Stimulated activated CD8-positive, alpha-beta memory T cell treated with anti-CD3 and anti-CD28 coated beads, Interleukin-15, amount 100 ng/mL, for 1 hour (primary cell): ENCODE measurements around the gene MAPKBP1.

Experiments
- DNase-seq: peaks from one replicate; pipeline ENCODE4 v3.0.0-alpha.2; 2020; ENCODE audit warnings: low read depth

The MAPKBP1 gene

DNA sequence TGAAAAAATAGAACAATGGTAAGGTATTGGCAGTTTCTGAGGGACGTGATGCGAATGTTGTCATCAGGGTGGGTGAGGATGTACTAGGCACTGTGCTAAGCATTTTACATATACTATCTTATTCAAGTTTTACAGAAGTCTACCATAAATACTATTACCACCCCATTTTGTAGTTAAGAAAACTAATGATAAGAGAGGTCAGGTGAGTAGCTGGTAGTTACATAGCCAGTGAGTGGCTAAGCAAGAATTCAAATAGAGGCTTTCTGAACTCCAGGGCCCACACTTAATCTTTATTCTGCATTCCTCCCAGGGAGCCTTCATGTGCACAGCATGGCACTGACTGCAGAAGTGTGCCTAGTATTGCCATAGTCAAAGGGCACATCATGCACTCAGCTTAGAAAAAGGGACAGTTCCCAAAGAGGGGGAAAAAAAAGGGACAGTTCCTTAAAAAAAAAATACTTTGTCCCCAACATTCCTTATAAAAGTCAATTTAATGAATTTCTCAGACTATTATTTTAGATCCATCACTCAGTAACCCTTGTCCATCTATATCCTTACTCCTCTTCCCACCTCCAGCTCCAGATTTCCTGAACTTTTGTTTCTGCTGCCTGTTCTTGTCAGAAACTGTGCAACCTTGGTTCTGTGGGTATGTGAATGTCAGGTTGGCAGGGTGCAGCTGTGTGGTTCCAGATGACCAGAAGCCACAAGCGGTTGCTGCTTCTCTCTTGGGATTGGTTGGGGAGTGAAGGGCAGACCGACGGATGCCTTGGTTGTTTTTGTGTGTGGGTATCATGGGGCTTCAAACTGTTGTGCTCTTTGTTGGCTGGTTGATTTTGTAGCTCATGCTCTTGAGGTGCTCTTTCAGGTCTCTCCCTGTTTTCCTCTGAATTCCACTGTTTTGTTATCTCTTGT lies 8.3 kb downstream of the MAPKBP1 start:
- no peak for DNase-seq

- no peak for DNase-seq
Measured at GRCh38 chr15:41783296-41783695, 9.0 kb downstream of the MAPKBP1 start.

DNA sequence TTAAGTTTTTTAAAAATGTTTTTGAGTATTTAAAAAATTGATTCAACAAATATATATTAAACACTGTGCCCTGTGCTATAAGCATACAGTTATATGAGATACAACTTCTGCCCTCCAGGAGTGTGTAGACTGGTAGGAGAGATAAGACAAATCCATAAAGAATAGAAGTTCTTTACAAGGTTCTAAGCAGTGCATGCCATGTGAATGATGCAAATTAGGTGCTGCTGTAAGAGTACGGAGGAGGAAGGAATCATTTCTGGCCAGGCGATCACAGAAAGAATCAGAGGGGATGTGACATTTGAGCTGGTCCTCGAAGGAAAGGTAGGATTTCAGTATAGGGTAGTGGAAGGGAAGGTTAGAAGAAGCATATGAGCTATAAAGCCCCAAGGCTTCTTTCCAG lies 14.0 kb downstream of the MAPKBP1 start:
- DNase-seq: no peak

DNA sequence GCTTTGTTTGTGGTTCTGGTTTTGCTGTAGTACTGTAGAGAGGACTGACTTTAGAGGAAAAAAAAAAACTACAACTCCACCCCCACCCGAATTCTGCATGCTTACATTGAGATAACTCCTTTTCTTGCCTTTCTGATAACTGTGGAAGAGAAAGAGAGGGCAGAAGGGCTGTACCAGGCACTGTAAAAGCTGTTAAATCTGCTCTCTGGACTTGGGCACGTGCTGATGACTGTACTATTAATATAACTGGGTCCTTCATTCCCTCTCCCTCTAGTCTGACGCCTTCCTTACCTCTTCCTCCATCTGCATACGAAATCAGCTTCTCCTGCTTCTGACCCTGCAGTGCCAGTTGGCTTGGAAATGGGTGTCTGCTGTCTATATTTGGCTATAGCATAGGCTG lies 15.0 kb downstream of the MAPKBP1 start:
- no peak for DNase-seq

GRCh38 chr15:41789662-41790061 lies 15.4 kb downstream of the MAPKBP1 start:
- no peak for DNase-seq

GRCh38 chr15:41790169-41790568 lies 15.9 kb downstream of the MAPKBP1 start:
- no peak for DNase-seq

- no peak for DNase-seq
Measured at GRCh38 chr15:41790756-41791546, 16.7 kb downstream of the MAPKBP1 start.

DNA sequence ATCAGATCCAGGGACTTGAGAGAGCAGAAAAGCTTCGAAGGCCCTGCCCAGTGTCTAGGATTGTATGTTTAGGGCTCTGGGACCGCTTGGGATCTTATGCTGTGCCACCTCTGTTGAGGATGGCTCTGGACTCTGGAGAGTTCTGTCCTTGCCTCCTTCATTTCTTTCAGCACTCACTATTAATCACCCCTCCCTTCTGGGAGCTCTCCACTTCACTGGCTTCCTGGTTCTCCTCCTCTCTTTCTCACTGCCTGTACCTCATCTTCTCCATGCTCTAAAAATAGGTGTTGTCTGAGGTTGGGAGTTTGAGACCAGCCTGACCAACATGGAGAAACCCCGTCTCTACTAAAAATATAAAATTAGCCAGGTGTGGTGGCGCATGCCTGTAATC lies 17.3 kb downstream of the MAPKBP1 start:
- DNase-seq: no peak

DNA sequence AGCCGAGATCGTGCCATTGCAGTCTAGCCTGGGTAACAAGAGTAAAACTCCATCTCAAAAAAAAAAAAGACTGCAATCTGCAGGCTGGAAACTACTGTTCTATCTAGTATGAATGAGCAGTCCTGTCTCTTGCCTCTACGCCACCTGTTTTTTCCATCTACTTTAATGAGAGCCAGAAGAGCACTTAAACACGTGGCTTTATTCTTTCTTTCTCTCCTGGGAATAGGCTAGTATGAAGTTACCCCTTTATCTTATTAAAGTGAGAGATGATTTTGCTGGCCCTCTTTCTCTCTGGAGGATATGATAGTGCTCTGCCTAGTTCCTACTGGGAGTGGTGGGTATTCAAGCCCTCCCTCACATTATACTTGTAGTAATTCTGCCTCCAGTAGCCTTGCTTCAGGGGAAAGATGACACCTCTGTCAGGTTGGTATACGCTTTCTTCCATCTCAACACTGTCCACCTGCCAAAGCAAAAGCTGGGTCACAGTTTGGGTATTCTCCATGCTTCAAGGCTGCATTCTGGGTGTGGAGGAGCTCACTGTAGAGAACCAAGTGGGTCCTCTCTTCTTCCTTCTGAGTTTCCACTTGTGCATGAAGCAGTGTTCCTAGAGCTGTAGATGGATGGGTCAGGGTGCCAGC lies 17.8 kb downstream of the MAPKBP1 start:
- DNase-seq: no peak

DNA sequence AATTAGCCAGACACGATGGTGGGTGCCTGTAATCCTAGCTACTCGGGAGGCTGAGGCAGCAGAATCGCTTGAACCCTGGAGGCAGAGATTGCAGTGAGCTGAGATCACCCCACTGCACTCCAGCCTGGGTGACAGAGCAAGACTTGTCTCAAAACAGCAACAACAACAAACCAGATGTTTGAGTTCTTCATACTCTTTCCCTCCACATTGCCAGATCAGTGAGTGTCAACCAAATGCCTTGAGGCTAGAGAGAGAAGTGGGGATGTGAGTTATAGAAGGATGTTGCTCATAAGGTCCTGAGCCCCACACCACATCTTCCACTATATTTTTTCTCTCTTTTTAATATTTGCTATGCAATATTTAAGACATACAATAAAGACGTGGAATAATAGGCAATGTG lies 19.8 kb downstream of the MAPKBP1 start:
- DNase-seq: no peak

DNA sequence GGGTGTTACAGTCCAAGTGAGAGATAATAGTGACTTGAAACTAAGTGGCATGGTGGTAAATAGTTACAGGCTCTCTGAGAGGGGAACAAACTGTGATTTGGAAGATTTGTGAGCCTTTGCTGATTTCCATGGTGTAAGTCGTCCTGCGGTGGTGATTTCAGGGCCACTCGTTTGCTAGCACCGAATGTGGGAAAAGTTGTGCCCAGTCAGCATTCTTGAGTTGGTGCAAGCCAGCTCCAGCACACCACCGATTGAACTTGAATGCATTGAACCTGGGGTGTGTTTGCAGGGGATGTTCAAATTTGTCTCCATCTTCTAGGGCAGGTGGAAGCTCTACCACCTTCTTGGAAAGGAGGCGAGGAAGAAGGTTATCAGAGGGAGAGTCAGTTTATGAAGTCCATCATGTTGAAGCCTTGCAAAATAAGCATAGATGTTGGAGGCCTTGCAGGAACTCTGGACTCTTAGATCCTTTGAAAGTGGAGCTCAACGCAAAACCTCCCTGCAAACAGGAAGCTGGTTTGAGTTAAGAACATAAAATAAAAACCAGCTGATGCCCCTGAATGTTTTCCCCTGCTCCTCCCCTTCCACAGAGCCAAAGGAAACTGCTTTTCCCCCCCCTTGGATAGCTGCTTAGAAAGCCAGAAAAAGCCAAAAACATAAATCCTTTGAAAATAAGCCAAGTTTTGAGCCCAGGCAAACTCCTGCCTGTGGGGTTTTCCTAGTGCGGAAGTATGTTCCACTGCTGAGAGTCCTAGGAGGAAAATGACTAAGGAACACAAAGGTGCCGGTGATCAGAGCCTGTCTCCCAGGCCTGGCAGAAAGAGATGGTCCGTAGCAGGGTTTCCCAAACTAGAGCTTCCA lies 21.9 kb downstream of the MAPKBP1 start:
- DNase-seq: no peak

DNA sequence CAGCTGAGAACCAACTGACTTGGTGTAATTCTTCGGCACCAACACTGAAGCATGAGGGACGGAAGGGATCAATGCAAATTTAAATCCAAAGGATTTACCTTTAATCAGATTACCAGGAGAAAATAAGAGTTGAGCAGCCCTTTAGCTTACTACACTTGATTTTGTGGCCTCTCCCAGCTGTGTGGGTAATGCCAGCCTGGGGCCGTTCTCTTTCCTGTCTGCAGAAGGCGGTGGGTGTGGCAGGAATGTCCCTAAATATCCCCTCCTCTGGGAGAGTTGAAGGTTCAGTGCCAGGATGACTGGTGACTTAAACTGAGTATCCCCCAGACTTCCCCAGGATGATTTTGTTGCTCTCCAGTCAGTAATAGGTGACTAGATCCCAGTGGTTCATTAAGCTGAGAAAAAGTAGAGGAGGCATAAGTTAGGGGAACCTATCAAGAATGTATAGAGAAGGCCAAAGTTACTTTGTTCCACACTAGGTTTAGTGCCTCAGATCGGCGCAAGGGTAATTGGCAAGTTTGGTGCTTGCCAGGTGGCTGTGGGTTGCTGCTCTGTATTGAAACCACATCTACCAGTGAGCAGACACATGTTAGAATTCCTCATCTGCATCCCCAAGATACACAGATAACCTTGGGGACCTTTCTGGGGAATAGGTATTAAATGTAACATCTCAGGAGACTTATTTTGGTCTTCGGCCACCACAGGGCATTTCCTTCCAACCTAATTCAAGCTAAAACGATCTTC lies 23.1 kb downstream of the MAPKBP1 start:
- no peak for DNase-seq

DNA sequence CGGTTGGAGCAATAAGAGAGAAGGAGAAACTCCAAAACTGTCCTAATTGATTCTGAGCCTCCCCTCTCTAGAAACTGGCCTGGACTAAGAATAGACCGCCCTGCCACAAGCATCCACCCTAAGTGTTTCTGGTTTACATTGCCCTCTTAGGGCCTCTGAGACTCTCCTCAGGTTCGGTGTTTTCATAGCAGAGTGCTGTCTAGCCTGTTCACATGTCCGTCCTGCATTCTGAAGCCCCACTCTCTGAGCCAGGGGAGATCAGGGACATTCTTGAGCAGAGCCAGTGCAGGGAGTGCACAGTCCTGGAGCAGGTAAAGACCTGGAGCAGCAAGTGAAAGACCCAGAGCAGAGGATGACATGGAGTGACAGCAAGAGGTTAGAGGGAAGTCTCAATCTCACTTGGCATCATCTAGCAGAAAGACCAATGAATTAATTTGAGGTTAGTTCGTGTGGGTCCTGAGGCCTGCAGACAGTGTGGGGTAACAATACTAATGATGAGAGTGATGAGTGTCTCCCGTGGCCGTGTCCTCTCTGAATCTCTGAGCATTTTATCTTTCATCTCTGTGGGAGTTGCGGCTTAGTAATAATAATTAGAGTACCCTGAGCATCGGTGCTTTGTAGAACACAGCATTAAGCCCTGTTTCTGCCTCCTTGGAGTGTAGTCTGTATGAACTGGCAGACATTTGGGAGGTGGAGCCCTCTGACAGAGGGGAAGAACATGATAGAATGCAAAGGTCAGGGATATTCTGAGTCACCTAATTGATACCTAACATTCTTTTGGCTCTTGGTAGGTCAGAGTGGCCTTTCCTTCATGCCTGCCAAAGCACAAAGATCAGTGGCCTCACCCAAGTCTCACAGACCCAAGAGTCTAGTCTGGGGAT lies 24.6 kb downstream of the MAPKBP1 start:
- no peak for DNase-seq

GRCh38 chr15:41799488-41799805 lies 25.2 kb downstream of the MAPKBP1 start:
- DNase-seq: no peak

- no peak for DNase-seq
Measured at GRCh38 chr15:41801185-41801584, 26.9 kb downstream of the MAPKBP1 start.

DNA sequence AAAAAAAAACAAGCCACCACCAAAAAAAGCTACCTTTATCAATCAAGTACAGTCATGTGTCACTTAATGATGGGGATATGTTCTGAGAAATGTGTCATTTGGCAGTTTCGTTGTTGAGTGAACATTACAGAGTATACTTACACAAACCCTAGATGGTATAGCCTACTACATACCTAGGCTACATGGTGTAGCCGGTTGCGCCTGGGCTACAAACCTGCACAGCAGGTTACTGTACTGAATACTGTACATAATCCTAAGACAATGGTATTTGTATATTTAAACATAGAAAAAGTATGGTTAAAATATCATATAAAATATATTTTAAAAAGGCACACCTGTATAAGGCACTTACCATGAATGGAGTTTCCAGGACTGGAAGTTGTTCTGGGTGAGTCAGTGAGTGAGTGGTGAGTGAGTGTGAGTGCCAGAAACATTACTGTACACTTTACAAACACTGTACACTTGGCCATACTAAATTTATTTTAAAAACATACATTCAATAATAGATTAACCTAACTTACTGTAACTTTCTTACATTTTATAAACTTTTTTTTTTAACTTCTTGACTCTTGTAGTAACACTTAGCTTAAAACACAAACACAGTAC lies 27.7 kb downstream of the MAPKBP1 start:
- DNase-seq: no peak

GRCh38 chr15:41804361-41804760 lies 30.1 kb downstream of the MAPKBP1 start:
- DNase-seq: no peak

GRCh38 chr15:41804916-41805666 lies 30.8 kb downstream of the MAPKBP1 start:
- DNase-seq: no peak

GRCh38 chr15:41805711-41806110 lies 31.4 kb downstream of the MAPKBP1 start:
- DNase-seq: no peak
